Stimulated activated CD4-positive, alpha-beta T cell treated with anti-CD3 and anti-CD28 coated beads, Interleukin-1b, Interleukin-23, amount 100 ng/mL, for 48 hours (primary cell): Measurements from ENCODE around the gene SLC25A21.

Experiments
- DNase-seq: peaks from one replicate; pipeline ENCODE4 v3.0.0-alpha.2; 2020

The SLC25A21 gene

DNA sequence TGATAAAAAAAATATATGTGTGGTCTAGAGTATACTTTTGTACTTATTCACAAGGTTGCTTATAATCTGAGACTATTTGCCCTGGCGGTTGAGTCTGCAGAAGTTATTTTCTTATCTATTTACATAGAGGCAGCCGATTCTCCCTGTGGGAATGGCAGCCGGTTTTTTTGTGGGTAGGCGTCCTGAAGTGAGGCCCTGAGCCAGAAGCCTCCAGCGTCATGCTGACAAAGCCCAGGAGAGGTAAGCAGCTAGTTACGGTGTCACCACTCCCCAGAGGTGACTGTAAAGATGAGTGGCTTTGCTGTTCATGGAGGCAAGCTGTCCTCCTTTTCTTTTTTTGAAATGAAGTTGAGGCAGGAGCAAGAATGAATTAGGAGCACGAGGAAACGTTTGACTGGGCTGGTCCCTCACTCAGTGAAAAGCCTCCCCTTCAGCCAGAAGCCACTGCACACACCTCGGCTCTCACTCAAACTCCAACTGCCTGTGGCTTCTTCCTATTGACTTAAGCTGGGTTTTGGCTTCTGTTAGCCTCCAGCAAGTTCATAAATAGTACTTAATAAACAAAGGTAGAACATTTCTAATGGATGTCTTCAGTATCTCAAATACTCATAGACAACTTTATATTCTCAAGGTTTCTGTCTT is 489.2 kb downstream of the SLC25A21 start:
- DNase-seq, result no peak

DNA sequence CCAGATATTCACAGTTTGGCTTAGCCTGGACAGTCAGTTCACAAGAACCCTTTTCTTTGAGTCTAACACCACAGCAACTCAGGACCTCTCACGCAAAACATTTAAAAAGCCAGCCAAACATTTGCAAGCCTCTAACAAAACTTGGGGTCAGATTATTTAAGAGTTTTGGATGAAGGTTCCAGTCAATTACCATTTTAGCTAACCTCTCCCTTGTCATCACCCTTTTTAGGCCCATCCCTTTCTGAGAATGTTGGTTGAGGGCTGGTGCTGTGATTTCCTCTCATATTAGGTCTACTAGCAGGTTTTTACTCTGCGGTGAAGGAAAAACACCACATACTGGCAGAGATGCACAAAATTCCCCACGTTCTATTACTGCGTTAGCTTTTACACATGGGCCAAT is 490.1 kb downstream of the SLC25A21 start:
- no peak for DNase-seq

DNA sequence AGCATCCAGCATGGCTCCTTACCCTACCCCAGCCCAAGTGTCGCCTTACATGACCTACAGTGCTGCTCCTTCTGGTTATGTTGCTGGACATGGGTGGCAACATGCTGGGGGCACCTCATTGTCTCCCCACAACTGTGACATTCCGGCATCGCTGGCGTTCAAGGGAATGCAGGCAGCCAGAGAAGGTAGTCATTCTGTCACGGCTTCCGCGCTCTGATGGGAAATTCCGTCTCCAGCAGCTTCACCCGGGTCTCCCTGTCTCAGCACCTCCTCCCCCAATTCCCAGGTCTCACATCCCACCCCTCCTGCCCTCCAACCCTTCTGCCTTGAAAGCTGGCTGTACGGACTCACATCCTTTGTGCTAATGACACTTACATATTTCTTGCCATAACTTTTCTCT is 496.2 kb downstream of the SLC25A21 start:
- DNase-seq, result no peak

DNA sequence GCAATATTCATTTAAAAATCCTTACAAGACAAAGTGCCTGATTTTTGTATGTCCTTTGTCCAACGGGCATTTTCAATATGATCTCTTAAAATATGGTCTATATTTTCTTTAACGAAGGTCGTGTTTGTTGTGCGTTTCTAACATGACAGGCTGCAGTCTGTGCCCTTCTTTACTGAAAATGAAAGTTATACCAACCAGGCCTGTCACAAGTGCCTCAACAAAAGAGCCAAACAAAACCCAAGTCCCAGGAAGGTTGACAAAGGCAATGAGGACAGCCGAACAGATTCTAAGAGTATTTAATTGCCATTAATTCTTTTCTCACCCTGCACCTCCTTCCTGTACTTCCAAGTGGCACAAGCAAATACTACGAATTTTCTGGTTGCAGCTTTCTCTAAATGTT is 496.8 kb downstream of the SLC25A21 start:
- no peak for DNase-seq

DNA sequence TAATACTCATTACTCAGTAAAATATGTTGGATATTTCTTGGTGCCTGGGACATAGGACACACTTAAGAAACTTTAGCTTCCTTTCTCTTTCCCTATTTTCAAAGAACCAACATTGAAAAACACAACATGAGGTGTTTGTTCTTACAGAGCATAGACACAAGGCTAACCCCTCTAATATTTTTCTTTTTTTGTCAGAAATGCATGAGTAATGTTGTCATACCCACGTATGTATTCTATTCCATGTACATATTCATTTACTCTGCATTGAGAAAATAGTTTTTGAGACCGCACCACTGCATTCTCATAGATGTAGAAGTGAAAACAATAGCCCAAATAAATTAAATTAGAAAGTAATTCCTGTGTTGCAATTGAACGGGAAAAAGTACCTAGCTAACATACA is 497.7 kb downstream of the SLC25A21 start:
- no peak for DNase-seq

DNA sequence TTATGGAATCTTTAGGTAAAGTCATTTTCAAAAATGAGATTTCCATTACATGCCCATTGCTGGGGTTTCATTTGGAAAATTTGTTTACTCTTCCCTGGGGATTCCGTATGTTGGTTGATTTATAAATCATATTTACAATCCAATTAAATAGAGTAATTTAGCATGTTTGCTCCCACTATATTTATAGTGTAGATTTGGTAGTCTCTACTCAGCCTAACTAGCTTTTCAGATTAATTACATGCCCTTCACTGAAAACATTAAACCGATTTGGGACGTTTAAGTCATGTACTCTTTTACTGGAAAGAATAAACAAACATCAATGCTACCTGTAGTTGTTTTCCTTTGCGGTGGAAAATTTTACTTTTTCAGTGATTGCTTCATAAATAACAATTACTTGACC is 500.3 kb downstream of the SLC25A21 start:
- no peak for DNase-seq

DNA sequence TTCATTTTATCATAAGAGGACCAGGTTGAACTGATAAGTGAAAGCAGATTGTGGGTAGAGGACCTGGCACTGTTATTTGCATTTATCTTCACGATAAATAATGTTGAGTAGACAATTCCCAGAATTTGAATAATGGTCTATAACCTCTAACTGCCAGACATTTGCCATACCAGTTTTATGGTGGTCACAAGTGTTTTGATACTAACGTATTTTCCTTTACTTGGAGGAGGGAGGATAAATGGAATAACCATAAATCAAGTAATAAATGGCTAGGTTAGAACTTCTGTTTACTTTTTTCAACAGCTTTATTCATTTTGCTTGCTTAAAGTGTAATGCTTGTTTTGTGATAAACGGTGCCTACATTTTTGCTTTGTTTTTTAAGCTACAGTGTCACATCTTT is 501.3 kb downstream of the SLC25A21 start:
- no peak for DNase-seq

DNA sequence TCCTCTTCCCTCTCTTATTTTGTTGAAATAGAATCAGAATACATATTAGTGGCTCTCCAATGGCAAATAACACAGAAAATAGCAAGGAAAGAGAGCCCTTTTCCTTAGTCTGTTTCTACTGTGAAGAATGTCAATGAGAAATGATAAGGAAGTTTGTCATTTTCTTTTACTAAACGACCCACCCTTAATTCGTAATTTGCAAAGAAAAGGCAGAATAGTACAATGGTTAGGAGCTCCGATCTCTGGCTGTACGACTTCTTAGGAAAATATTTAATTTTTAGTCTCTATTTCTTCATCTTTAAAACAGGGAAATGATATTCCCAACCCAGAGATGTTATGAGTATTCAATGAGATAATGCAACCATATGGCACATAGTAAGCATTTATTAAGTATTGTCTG is 504.7 kb downstream of the SLC25A21 start:
- DNase-seq, result no peak

DNA sequence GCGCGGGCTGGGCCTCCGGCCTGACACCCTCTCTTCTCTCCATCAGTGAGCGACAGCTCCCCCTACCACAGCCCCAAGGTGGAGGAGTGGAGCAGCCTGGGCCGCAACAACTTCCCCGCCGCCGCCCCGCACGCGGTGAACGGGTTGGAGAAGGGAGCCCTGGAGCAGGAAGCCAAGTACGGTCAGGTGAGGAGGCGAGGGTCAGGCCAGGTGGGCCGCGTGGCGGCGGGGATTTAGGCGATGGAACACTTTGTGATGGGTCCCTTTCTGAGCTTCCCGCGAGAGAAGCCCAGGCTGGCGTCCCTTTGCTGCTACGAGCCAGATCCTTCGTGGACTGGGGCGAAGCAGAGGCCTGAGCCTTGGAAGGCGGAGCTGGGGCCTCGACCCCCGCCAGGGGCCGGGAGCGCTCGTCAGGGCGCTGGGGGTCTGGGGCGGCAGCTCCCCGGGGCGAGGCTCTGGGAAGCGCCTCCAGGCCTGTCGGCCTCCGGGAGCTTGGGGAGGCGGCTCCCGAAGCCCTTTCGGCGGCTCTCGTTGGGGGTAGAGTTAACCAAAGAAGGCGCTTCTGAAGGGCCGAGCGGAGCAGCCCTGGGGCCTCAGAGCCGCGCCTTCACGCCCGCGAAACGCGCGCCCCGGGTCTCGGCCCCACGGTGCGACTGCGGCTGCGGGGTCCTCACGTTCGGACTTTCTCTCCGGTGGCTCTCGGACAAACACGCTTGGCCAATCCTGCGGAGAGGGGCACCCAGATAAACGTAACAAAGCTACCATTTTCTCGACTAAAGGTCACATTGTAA is 505.8 kb downstream of the SLC25A21 start:
- DNase-seq, result no peak

DNA sequence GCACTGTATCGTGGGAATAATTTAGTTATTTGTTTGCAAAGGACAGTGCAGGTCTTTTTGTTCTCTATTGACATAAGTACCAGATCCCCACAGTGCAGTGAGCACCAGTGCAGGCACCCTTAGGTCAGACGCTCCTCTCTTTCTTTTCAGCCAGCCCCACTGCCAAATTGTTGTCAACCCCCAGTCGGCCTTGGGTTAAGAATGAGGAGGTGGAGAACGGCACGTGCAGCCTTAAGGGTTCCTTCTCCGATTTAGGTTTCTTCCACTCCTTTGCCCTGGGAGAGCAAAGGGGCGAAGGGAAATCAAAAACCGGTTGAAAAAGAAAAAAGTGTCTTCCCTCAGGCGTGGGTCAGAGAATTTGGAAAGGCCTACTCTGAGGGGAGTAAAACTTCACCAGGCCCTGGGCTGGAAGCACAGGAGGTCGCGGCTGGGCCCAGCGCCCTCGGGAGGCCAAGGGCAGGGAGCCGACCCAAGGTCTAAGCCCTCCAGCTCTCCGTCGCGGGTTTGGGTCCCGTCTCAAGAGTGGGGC is 506.5 kb downstream of the SLC25A21 start:
- no peak for DNase-seq

DNA sequence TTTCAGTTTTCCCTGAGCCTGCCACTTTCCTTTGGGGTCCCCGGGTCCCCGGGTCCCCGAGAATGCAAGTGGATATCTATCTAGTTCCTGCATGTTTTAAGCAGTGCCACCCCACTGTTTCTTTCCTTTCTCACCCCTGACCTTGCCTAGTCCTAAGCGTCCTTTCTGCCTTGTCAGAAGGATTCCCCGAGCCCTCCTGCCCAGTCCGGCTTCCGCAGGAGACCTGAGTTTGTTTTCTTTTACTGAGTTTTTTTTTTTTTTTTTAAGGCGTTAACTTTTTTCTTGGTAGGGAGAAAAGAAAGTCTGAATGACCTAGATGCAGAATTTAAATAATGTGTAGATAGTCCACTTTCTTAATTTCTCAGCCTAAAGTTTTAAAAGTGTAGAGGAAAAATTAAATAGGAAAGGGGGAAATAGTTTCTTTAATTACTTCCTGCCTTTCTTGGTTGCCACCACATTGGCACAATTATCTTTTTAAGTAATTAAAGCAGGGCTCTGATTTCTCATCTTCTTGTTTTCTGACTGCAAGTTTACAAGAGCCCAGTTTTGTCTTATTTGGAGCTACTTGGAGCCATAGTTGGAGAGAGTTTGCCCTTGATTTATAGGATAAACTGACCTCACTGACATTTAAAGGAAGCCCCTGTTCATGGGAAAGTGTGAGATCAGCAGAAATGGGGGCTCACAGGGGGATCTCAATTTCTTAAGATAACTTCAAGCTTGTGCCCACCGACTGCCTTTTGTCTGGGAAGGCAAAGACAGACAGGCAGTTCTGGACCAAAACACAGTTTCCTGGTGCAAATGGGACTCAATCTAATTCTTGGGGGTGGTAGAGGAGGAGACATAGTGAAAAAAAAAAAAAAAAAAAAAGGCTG is 507.8 kb downstream of the SLC25A21 start:
- no peak for DNase-seq

DNA sequence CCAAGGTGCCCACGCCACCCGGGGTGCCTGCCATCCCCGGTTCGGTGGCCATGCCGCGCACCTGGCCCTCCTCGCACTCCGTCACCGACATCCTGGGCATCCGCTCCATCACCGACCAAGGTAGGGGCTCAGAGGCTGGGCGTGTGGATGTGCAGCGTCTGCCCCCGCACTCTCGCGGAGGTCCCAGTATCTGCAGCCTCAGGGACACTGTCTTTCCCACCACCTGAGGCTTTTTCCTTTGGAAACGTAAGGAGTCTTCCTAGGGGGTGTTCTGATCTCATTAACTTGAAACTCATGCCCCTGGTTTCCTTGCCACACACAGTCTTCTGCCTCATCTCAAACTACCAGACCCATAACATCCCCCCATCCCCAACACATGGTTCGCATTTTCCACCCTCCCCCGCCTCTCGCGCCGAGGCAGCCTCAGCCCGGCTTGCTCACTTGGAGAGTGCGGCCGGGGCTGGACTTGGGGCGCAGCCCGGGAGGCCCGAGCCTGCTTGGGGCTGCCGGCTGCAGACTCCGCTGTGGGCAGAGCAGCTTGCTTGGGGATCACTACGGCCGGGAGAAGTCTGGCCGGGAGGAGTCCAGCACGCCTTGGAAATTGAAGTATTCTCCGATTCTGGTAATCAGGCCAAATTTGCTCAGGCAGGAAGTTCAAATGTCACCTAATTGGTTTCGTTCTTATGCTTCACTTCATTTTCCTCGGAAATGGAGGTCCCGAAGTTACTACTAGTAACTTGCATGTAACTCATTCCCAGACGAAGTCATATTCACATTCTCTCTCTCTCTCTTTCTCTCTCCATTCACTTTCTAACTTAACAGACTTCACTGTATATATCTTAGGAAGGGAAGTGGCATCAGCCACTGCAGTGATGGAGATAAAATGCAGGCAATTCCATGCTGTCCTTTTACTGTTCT is 508.7 kb downstream of the SLC25A21 start:
- no peak for DNase-seq

DNA sequence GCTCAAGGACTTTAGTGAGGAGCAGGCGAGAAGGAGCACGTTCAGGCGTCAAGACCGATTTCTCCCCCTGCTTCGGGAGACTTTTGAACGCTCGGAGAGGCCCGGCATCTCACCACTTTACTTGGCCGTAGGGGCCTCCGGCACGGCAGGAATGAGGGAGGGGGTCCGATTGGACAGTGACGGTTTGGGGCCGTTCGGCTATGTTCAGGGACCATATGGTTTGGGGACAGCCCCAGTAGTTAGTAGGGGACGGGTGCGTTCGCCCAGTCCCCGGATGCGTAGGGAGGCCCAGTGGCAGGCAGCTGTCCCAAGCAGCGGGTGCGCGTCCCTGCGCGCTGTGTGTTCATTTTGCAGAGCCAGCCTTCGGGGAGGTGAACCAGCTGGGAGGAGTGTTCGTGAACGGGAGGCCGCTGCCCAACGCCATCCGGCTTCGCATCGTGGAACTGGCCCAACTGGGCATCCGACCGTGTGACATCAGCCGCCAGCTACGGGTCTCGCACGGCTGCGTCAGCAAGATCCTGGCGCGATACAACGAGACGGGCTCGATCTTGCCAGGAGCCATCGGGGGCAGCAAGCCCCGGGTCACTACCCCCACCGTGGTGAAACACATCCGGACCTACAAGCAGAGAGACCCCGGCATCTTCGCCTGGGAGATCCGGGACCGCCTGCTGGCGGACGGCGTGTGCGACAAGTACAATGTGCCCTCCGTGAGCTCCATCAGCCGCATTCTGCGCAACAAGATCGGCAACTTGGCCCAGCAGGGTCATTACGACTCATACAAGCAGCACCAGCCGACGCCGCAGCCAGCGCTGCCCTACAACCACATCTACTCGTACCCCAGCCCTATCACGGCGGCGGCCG is 509.6 kb downstream of the SLC25A21 start:
- no peak for DNase-seq

DNA sequence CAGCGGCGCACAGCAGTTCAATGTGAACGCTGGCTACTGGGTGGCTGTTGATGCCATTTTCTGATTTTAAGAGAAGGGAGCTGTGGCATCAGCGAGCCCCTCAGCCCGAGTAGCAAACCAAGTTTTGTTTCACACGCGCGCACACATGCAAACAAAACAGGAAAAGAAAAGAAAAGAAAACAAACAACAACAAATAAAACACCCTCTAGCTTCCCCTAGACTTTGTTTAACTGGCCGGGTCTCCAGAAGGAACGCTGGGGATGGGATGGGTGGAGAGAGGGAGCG is 510.2 kb downstream of the SLC25A21 start:
- no peak for DNase-seq

DNA sequence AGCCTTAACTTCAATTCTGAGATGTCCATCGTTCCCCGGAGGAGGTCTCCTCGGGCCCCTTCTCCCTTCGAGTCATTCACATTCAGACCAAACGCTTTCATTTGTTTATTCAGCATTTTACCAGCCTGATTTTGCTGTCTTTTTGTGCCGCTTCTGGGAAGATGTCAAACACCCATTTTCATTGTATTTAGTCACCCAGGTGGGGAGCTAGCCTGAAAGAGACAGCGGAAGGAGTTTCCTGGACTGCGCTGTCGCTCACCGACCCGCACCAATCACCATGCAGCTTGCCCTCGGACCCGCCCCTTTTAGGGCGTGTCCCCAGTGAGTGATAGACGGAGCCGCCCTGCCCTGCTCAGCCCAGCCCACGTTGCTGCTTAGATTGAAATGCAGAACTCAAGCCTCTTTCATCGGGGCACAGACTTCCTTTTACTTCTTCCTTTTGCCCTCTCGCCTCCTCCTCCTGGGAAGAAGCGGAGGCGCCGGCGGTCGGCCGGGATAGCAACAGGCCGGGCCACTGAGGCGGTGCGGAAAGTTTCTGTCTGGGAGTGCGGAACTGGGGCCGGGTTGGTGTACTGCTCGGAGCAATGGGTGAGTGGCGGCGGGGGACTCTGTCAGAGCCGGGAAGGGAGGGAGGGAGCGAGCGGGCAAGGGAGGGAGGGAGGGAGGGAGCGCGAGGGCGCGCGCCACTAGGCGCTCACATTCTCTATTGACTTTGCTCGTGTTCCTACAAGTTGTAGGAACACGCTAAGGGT is 510.7 kb downstream of the SLC25A21 start, which contains the start of gene PAX9:
TSS of gene PAX9 (plus strand) at position 355 of the 752 bp plus-strand sequence. CDS start at position 585, 230 bp downstream.
- DNase-seq, result peak; percentile 57

DNA sequence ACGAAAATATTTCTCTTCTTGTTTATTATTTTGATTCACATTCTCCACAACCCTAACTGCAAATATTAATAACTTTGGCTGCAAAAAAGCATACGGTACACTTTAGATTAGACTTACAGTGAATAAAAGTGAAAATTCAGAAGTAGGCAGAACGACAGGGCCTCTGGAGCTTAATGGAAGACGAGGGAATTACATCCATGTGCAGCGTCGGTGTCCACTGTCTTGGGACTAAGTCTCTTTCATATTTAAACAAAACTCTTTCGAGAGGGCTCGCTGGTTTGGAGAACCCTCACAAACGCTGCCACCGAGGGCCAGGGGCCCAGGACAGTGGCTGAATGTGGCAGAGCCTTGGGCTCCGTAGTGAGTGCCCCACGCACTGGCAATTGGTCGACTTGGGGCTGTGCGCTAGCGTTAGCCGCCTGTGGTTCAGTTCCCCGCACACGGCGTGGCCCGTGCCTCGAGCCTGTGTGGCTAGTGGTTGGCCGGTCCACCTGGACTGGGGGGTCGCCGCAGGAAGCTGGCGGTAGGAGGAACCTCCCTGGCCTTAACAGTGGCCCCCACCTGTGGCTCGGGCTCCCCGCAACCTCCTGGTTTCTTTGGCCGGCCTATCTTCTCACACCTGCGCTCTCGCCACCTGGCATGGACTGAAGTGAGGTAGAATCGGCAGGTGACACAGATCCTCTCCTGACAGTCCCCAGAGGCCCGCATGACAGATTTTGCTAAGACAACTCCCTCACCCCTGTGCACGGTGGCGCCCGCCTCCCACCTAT is 511.5 kb downstream of the SLC25A21 start:
- DNase-seq, result no peak

DNA sequence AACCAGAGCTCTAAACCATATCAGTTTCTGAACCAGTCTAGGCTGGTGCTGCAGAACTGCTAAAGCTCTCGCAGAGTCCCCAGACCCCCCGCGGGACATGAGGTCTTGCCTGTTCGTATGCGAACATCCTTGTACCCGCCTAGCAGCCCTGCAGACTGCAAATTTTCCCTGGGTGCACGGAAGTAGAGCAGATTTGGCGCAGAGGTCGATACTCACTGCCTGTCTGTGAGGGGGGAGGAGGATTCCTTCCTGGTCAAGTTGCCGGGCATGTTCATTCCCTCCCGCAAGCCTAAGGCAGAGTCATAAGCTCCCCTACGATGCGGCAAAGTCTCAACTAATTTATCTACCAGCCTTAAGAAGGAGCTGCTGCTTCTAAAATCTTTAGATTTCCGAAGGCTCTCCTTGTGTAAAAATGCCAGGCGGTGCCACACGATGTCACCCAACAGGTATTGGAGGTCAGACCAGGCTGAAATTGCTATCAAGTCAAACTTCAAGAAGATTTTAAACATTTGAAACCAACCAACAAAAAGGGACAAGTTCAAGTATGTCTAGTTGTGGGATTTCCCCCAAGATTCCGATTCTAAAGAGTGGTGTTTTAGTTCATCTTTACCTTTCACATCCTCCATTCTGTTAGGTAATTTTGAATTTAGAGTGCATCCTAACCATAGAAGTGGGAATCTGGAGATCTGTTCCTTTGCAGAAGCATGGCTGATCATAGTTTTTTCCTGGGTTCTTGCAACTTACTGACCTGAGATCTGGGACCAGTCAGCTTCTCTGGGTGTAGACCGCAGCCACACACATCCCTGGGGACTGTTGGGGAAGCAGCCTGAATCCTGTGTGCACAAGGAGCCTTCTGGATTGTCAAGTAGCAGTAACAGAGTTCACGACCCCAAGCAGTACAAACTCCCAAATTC is 512.3 kb downstream of the SLC25A21 start:
- DNase-seq, result no peak

DNA sequence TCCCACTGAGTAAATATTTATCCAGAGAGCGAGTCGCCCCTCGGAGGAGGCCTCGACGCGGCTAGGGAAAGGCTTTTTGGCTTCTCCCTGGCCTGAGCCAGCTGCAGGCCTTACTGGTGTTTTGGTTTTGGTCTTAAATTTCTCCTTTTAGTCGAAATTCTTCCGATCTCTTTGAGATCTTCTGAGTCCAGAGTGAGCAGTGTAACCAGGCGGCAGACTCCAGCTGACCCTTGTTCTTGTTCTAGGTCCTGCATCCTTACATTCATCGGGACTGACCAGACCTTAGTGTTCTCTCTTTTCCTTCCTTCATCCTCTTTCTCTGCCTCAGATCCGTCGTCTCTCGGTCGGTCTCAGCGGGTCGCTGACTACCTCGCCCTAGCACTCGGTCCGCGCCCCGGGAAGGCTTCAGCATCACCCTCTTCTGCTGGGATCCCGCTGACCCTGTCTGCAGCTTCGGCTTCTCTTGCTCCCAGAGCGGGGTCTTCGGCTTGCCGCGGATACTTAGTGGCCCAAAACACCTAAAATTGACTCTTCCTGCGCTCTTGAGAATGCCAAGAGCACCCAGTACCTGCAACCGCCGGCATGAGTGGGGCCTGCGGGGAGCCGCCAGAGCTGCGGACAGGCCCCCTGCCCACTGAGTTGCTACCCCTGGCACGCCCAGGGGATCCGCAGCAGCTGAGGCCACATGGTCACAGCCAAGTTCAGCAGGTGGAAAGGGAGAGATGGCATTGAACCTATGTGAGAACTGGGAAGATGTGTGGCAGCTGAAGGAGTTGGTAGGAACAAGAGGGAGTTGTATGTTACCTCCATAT is 513.2 kb downstream of the SLC25A21 start:
- DNase-seq, result no peak
